Lower leg skin (tissue), 4 donors: ENCODE measurements around the gene SLC38A11. TPM values are rescaled to one million over a fixed set of nuclear protein-coding genes. Genes with fewer than 3 reads are reported as not detected.
"Not testable (repeated sequence)": the region's sequence is repeated elsewhere in the genome, so short reads cannot be mapped to it uniquely, and the experiment has no call there.

Source experiments
- DNase-seq, 2 donors: peaks; one replicate each; pipeline ENCODE4 v3.0.0-alpha.2; 2019; ENCODE audit warnings: low spot score in 2 of 2
- H3K4me3 ChIP-seq: fragments of 200-600 bp; sonication (generic); 2 replicates; pipeline ENCODE4 v1.5.1; 2017; ENCODE audit warnings: mild to moderate bottlenecking, low read depth; ENCODE audit not compliant: poor library complexity, severe bottlenecking
- CTCF ChIP-seq, 3 donors: fragments of 450-650 bp; IDR thresholded peaks; one replicate each; pipeline ENCODE4 v1.5.1; 2016; ENCODE audit warnings: antibody characterized with exemption in 3 of 3, mild to moderate bottlenecking in 3 of 3, moderate library complexity in 2 of 3
- POLR2A ChIP-seq, 2 donors: fragments of 450-650 bp; IDR thresholded peaks; one replicate each; pipeline ENCODE4 v1.6.1; 2016 to 2017; ENCODE audit warnings: antibody characterized with exemption in 2 of 2, mild to moderate bottlenecking in 1 of 2, moderate library complexity in 1 of 2
- WGBS, 2 donors: methylation state at CpG; one replicate each; pipeline ENCODE4 v1.1.5; 2018; 5-methylcytosine and 5-hydroxymethylcytosine counted together
- intact Hi-C: fragments of 100-400 bp; cut with DNase I; formaldehyde crosslinking; loops from one replicate; pipeline ENCODE4 v1.15.0; 2023; ENCODE audit warnings: low total_unique reads
- total RNA-seq, 4 donors: library from RNA; depleted of rRNA; stranded (reverse); fragments of >200 nt; gene quantifications; one replicate each; pipeline ENCODE4 v1.1.0, GENCODE V29; 2016

Gene SLC38A11
- total RNA-seq, 4 donors from 2014 or later, result 0.32 to 2.9 (median 0.52) TPM; not detected in 1

GRCh38 chr2:164860694-164861042 lies 94.7 kb downstream of the SLC38A11 start:
- no peak for DNase-seq
- intact Hi-C loops, result no loop called here
- H3K4me3 ChIP-seq, result no peak overlapping the region
- no peak for TF ChIP-seq POLR2A (IDR thresholded peaks at IDR 0.05)
- TF ChIP-seq CTCF (IDR thresholded peaks at IDR 0.05), result no peak

- DNase-seq, H3K4me3 ChIP-seq, intact Hi-C loops: not testable (repeated sequence)
- 94 to 95% methylated on average over 4 of the region's 4 CpGs for WGBS, 2 donors
Observed at GRCh38 chr2:164859906-164860693, 95.2 kb downstream of the SLC38A11 start.

- TF ChIP-seq POLR2A (IDR thresholded peaks at IDR 0.05) (no peak), CTCF (IDR thresholded peaks at IDR 0.05) (no peak)
- intact Hi-C loops, result no loop called here
- 44 to 61% methylated on average over 2 of the region's 2 CpGs for WGBS, 2 donors
- no peak overlapping the region for H3K4me3 ChIP-seq
- no peak for DNase-seq
Observed at GRCh38 chr2:164859251-164859818, 96.0 kb downstream of the SLC38A11 start.

- intact Hi-C loops, result no loop called here
- WGBS, 2 donors, result 81 to 88% methylated on average over 4 of the region's 4 CpGs
- TF ChIP-seq CTCF (IDR thresholded peaks at IDR 0.05), result no peak
- TF ChIP-seq POLR2A (IDR thresholded peaks at IDR 0.05), result no peak
- H3K4me3 ChIP-seq, result no peak overlapping the region
- no peak for DNase-seq
Observed at GRCh38 chr2:164852086-164852485, 103.2 kb downstream of the SLC38A11 start.

GRCh38 chr2:164850235-164850634 lies 105.1 kb downstream of the SLC38A11 start:
- no peak overlapping the region for H3K4me3 ChIP-seq
- DNase-seq, result no peak
- WGBS, 2 donors, result 64 to 68% methylated on average over 4 of the region's 4 CpGs
- intact Hi-C loops, result no loop called here
- no peak for TF ChIP-seq POLR2A (IDR thresholded peaks at IDR 0.05)
- TF ChIP-seq CTCF (IDR thresholded peaks at IDR 0.05), result no peak

GRCh38 chr2:164849506-164849905 lies 105.8 kb downstream of the SLC38A11 start:
- no peak overlapping the region for H3K4me3 ChIP-seq
- intact Hi-C loops, result no loop called here
- 80 to 94% methylated on average over 1 of the region's 1 CpG for WGBS, 2 donors
- no peak for DNase-seq
- TF ChIP-seq CTCF (IDR thresholded peaks at IDR 0.05) (no peak), POLR2A (IDR thresholded peaks at IDR 0.05) (no peak)
